Measurements from ENCODE around the gene FXYD5. TPM values are rescaled to one million over a fixed set of nuclear protein-coding genes. Genes with fewer than 3 reads are reported as not detected.
"Not testable (repeated sequence)": the region's sequence is repeated elsewhere in the genome, so short reads cannot be mapped to it uniquely, and the experiment has no call there.

FXYD5 gene
- total and polyA plus RNA-seq, 8 donors = 10.3 to 118 (median 43.8) TPM

- Histone ChIP-seq H3K36me3 (peaks cover 0 to 15% (median 5%) of the 10 kb centered on the region in 4 donors), H3K27me3 (no peaks in the 10 kb centered on the region), H3K9me3 (no peaks in the 10 kb centered on the region), H3K4me3 (no peak overlapping the region), H3K4me1 (peaks cover 38 to 62% (median 59%) of the 10 kb centered on the region in 4 donors), H3K27ac (peak overlapping the region; percentile 11 to 92 (median 88))
- DNase-seq = peak in 1 of 2 donors; percentile 53
- WGBS, 5 donors = 81 to 91% (median 88%) methylated on average over 26 to 35 of the region's 35 CpGs
- no peak for TF ChIP-seq EP300 (IDR thresholded peaks at IDR 0.05)
- no peak for TF ChIP-seq CTCF (IDR thresholded peaks at IDR 0.05)
- TF ChIP-seq POLR2A (IDR thresholded peaks at IDR 0.05) = no peak
- no peak for TF ChIP-seq POLR2AphosphoS5 (IDR thresholded peaks at IDR 0.05)
- intact Hi-C loops (cut with DNase I; ENCODE audit: low total_unique reads) = no loop called here
Observed at GRCh38 chr19:35125749-35126623, 28.5 kb upstream of the FXYD5 start.

- Histone ChIP-seq H3K4me1 (peaks cover 38 to 58% (median 54%) of the 10 kb centered on the region in 4 donors), H3K4me3 (no peak overlapping the region)
- intact Hi-C loops (cut with DNase I; ENCODE audit: low total_unique reads) = no loop called here
Observed at GRCh38 chr19:35126624-35126959, 27.9 kb upstream of the FXYD5 start.

GRCh38 chr19:35127871-35128270 lies 26.7 kb upstream of the FXYD5 start:
- H3K4me1 ChIP-seq = peaks cover 27 to 46% (median 41%) of the 10 kb centered on the region in 4 donors
- WGBS, 5 donors = 78 to 93% (median 87%) methylated on average over 7 of the region's 7 CpGs
- intact Hi-C loops (cut with DNase I; ENCODE audit: low total_unique reads) = no loop called here

More at GRCh38 chr19:35126624-35126959, 27.9 kb upstream of the FXYD5 start:
- H3K27me3 ChIP-seq = no peaks in the 10 kb centered on the region
- 66 to 80% (median 71%) methylated on average over 5 to 20 of the region's 20 CpGs for WGBS, 5 donors
- TF ChIP-seq POLR2AphosphoS5 (IDR thresholded peaks at IDR 0.05) (no peak), EP300 (IDR thresholded peaks at IDR 0.05) (no peak), CTCF (IDR thresholded peaks at IDR 0.05) (no peak), POLR2A (IDR thresholded peaks at IDR 0.05) (no peak)
- peak overlapping the region in 3 of 5 donors; percentile 20 to 92 (median 89) for H3K27ac ChIP-seq
- no peaks in the 10 kb centered on the region for H3K9me3 ChIP-seq
- peaks cover 0 to 9% (median 3%) of the 10 kb centered on the region in 4 donors for H3K36me3 ChIP-seq
- DNase-seq = peak in 1 of 2 donors; percentile 58

GRCh38 chr19:35128398-35129057 lies 26.0 kb upstream of the FXYD5 start:
- no peak overlapping the region for H3K4me3 ChIP-seq
- TF ChIP-seq POLR2A (IDR thresholded peaks at IDR 0.05) (no peak), POLR2AphosphoS5 (IDR thresholded peaks at IDR 0.05) (no peak), EP300 (IDR thresholded peaks at IDR 0.05) (no peak), CTCF (IDR thresholded peaks at IDR 0.05) (no peak)
- WGBS, 5 donors = 85 to 90% (median 89%) methylated on average over 9 of the region's 9 CpGs
- H3K27ac ChIP-seq = peak overlapping the region in 1 of 5 donors; percentile 29
- H3K27me3 ChIP-seq = no peaks in the 10 kb centered on the region
- no peaks in the 10 kb centered on the region for H3K36me3 ChIP-seq
- peaks cover 24 to 39% (median 35%) of the 10 kb centered on the region in 4 donors for H3K4me1 ChIP-seq
- no peaks in the 10 kb centered on the region for H3K9me3 ChIP-seq
- intact Hi-C loops (cut with DNase I; ENCODE audit: low total_unique reads) = no loop called here
- no peak for DNase-seq

More at GRCh38 chr19:35127871-35128270, 26.7 kb upstream of the FXYD5 start:
- H3K27ac ChIP-seq = no peak overlapping the region
- TF ChIP-seq EP300 (IDR thresholded peaks at IDR 0.05) = no peak
- no peak overlapping the region for H3K4me3 ChIP-seq
- H3K9me3 ChIP-seq = no peaks in the 10 kb centered on the region
- no peaks in the 10 kb centered on the region for H3K36me3 ChIP-seq
- DNase-seq = no peak
- H3K27me3 ChIP-seq = no peaks in the 10 kb centered on the region

- intact Hi-C loops (cut with DNase I; ENCODE audit: low total_unique reads) = not testable (repeated sequence)
Observed at GRCh38 chr19:35129724-35130274, 24.7 kb upstream of the FXYD5 start.

More at GRCh38 chr19:35129724-35130274, 24.7 kb upstream of the FXYD5 start:
- H3K36me3 ChIP-seq, H3K9me3 ChIP-seq, H3K4me3 ChIP-seq, DNase-seq, H3K27me3 ChIP-seq: not testable (repeated sequence)
- H3K4me1 ChIP-seq = peaks cover 11 to 26% (median 22%) of the 10 kb centered on the region in 4 donors
- 26 to 41% (median 37%) methylated on average over 14 of the region's 14 CpGs for WGBS, 5 donors
- peak overlapping the region in 1 of 5 donors; percentile 29 for H3K27ac ChIP-seq

Data from stomach (tissue), 9 donors.